AG04449 (cell line): ENCODE measurements around the gene PDE11A.

Source experiments
- CTCF ChIA-PET: fragments of 350-600 bp; formaldehyde crosslinking; extraction: SDS; loops from one replicate; lab custom pipeline; 2021; ENCODE audit warnings: antibody characterized with exemption; lab: Yijun Ruan, JAX
- POLR2A ChIA-PET: fragments of 400-600, 350-600 bp; formaldehyde crosslinking; extraction: SDS; loops from one replicate; lab custom pipeline; 2020; ENCODE audit warnings: antibody characterized with exemption, inconsistent platforms; lab: Yijun Ruan, JAX
- DNase-seq: peaks from one replicate; pipeline ENCODE4 v3.0.0-alpha.2; 2010; ENCODE audit warnings: low read depth, low spot score
- H3K4me3 ChIP-seq: 2 replicates; pipeline ENCODE4 v1.5.1; 2011; ENCODE audit warnings: low read depth, mild to moderate bottlenecking, control low read depth, low read length
- CTCF ChIP-seq: IDR thresholded peaks from one replicate; pipeline ENCODE4 v1.5.1; 2011; ENCODE audit warnings: mild to moderate bottlenecking, moderate library complexity, low read length, control low read depth, inconsistent platforms; ENCODE audit not compliant: insufficient read depth; ENCODE audit errors: missing control alignments

The PDE11A gene

GRCh38 chr2:177992992-177993391 lies 79.6 kb downstream of the PDE11A start:
- no peak for DNase-seq
- ChIA-PET POLR2A (no interaction called here), CTCF (interaction anchor here (1.1 to 2.2 kb wide), 4 partner anchors 10 to 119 kb away, joined by 3 to 20 read pairs (median 8); partner anchors contain the start of gene RBM45)
- TF ChIP-seq CTCF, result no peak
- H3K4me3 ChIP-seq, result no peak overlapping the region

- H3K4me3 ChIP-seq, result no peak overlapping the region
- DNase-seq, result no peak
- TF ChIP-seq CTCF, result no peak
- CTCF ChIA-PET, result interaction anchor here (0.7 to 3.7 kb wide), 8 partner anchors 10 to 425 kb away, joined by 3 to 27 read pairs (median 4); partner anchors contain the start of genes PDE11A and RBM45
- POLR2A ChIA-PET, result interaction anchor here (0.8 to 1.5 kb wide), 5 partner anchors 9 to 124 kb away, joined by 3 to 9 read pairs (median 3); no protein-coding TSS in a partner anchor
These were observed 83.3 kb downstream of the PDE11A start for GRCh38 chr2:177989029-177989885.

- ChIA-PET POLR2A (no interaction called here), CTCF (interaction anchor here (0.8 to 7.6 kb wide), 19 partner anchors 8 to 434 kb away, joined by 3 to 113 read pairs (median 9); partner anchors contain the start of genes PDE11A and RBM45)
- DNase-seq, result no peak
- H3K4me3 ChIP-seq, result no peak overlapping the region
- no peak for TF ChIP-seq CTCF
These were observed 87.8 kb downstream of the PDE11A start for GRCh38 chr2:177984749-177985148.

GRCh38 chr2:177983183-177983788 lies 89.3 kb downstream of the PDE11A start:
- H3K4me3 ChIP-seq, result no peak overlapping the region
- ChIA-PET CTCF (interaction anchor here (0.6 to 7.6 kb wide), 32 partner anchors 10 to 476 kb away, joined by 3 to 113 read pairs (median 5); partner anchors contain the start of genes PDE11A and RBM45), POLR2A (interaction anchor here (0.6 kb wide), 1 partner anchor 431 kb away, joined by 3 read pairs; no protein-coding TSS in a partner anchor)
- DNase-seq, result no peak
- peak; percentile 85 for TF ChIP-seq CTCF

- TF ChIP-seq CTCF, result no peak
- POLR2A ChIA-PET, result no interaction called here
- no peak for DNase-seq
- CTCF ChIA-PET, result interaction anchor here (4.0 kb wide), 1 partner anchor 11 kb away, joined by 20 read pairs; no protein-coding TSS in a partner anchor
- no peak overlapping the region for H3K4me3 ChIP-seq
These were observed 99.8 kb downstream of the PDE11A start for GRCh38 chr2:177972782-177973181.
